ENCODE results near the gene KIRREL3. TPM values are rescaled to one million over a fixed set of nuclear protein-coding genes. Genes with fewer than 3 reads are reported as not detected.
A peak's percentile ranks its signal among the peaks of the same experiment; 100 is the strongest.

Gene KIRREL3
- total and polyA plus RNA-seq, 2 of the 4 experiments (the other 2 are of a cell fraction), result 10.9 to 15.9 TPM

DNA sequence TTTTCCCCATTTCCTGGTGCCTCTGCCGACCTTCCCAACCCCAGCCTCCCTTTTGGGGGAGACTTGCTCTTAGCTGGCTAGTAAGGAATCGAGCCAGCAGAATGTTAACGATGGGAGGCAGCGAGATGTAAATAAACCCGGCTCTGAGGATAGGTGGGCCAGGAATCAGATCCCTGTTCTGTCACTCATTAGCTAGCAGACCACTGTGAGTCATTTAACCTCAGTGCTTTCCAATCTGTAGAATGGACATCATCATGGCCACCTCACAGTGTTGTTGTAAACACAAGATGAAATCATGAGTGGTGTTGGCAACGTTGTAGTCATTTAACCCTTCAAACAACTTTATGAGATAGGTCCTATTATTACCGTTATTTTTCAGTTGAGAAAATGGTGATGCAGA lies 208.6 kb downstream of the KIRREL3 start:
- Histone ChIP-seq H2BK15ac (ENCODE audit: low read depth, low read length) (no peak overlapping the region), H3K14ac (replicated peaks; ENCODE audit: low read depth, low read length) (no peak overlapping the region), H3K4me1 (ENCODE audit: control insufficient read depth, insufficient read depth, low read length) (peaks cover 5% of the 10 kb centered on the region), H3K23ac (ENCODE audit: low read depth, low read length) (no peak overlapping the region), H3K27me3 (ENCODE audit: control insufficient read depth, insufficient read depth, low read length) (no peaks in the 10 kb centered on the region), H2AFZ (replicated peaks; ENCODE audit: low read length, poor library complexity) (no peak overlapping the region), H3K27ac (ENCODE audit: insufficient read depth, low read length) (no peak overlapping the region), H3K4me3 (ENCODE audit: insufficient read depth, low read depth, low read length) (no peak overlapping the region), H3K9me1 (ENCODE audit: insufficient read depth, low read length) (peaks cover 11% of the 10 kb centered on the region), H3K4ac (ENCODE audit: low read depth, low read length) (peak overlapping the region; percentile 15; the same call in 1 of the 2 replicates), H3K79me1 (ENCODE audit: low read depth in 1 of 2, low read length in 2 of 2) (peaks cover 17 to 22% of the 10 kb centered on the region in 2 experiments), H4K5ac (ENCODE audit: low read depth, low read length) (no peak overlapping the region), H2BK20ac (ENCODE audit: low read depth, low read length) (no peak overlapping the region), H2BK5ac (ENCODE audit: low read depth, low read length, poor library complexity, severe bottlenecking) (peak overlapping the region; percentile 3), H3K9me3 (ENCODE audit: control insufficient read depth, insufficient read depth, low read length) (no peaks in the 10 kb centered on the region), H3K56ac (ENCODE audit: extremely low read depth, insufficient read depth, low read length) (no peak overlapping the region), H2AK9ac (replicated peaks; ENCODE audit: low read depth, low read length, poor library complexity) (no peak overlapping the region), H3K4me2 (ENCODE audit: low read depth, low read length) (no peak overlapping the region), H3K18ac (ENCODE audit: low read depth, low read length) (no peak overlapping the region), H4K8ac (ENCODE audit: low read depth in 2 of 2, low read length in 2 of 2) (no peak overlapping the region), H4K20me1 (ENCODE audit: insufficient read depth, low read length) (0 out of 2 replicates have a peak, but pooled peaks cover 3% of the 10 kb centered on the region), H4K91ac (ENCODE audit: insufficient read depth, low read depth, low read length) (no peak overlapping the region), H3K9ac (ENCODE audit: low read depth, low read length) (no peak overlapping the region), H2AK5ac (ENCODE audit: low read depth, low read length) (peak overlapping the region; percentile 54), H2BK120ac (ENCODE audit: low read depth, low read length) (no peak overlapping the region), H3K36me3 (ENCODE audit: control insufficient read depth, insufficient read depth, low read length) (no peaks in the 10 kb centered on the region)
- no TSS peak for BruUV-seq (replicated peaks)
- ChIA-PET POLR2A (ENCODE audit: unreplicated experiment) (no interaction called here), CTCF (no interaction called here)
- intact Hi-C loops (cut with micrococcal nuclease) (loop anchor here (5.0 to 10.0 kb wide), 3 partner anchors 167 to 203 kb away; no protein-coding TSS in a partner anchor), in situ Hi-C loops (cut with MboI; ENCODE audit: low sequenced_read_pairs) (no loop called here), dilution Hi-C loops (cut with HindIII; ENCODE audit: low sequenced_read_pairs, unreplicated experiment) (no loop called here)
- no CpG with 5 or more reads among the region's 7 CpGs for WGBS, 2 experiments (ENCODE audit: extremely low coverage in 2 of 2, insufficient read length in 1 of 2)
- no peak for TF ChIP-seq CHD1 (IDR thresholded peaks at IDR 0.05; ENCODE audit: low read depth, low read length)
- TF ChIP-seq, protein P1, sequence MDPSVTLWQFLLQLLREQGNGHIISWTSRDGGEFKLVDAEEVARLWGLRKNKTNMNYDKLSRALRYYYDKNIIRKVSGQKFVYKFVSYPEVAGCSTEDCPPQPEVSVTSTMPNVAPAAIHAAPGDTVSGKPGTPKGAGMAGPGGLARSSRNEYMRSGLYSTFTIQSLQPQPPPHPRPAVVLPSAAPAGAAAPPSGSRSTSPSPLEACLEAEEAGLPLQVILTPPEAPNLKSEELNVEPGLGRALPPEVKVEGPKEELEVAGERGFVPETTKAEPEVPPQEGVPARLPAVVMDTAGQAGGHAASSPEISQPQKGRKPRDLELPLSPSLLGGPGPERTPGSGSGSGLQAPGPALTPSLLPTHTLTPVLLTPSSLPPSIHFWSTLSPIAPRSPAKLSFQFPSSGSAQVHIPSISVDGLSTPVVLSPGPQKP (IDR thresholded peaks at IDR 0.05; ENCODE audit: borderline replicate concordance, low read depth, low read length), result no peak
- TF ChIP-seq RFX5 (IDR thresholded peaks at IDR 0.05; ENCODE audit: low read depth, low read length), result no peak
- TF ChIP-seq, protein P2, sequence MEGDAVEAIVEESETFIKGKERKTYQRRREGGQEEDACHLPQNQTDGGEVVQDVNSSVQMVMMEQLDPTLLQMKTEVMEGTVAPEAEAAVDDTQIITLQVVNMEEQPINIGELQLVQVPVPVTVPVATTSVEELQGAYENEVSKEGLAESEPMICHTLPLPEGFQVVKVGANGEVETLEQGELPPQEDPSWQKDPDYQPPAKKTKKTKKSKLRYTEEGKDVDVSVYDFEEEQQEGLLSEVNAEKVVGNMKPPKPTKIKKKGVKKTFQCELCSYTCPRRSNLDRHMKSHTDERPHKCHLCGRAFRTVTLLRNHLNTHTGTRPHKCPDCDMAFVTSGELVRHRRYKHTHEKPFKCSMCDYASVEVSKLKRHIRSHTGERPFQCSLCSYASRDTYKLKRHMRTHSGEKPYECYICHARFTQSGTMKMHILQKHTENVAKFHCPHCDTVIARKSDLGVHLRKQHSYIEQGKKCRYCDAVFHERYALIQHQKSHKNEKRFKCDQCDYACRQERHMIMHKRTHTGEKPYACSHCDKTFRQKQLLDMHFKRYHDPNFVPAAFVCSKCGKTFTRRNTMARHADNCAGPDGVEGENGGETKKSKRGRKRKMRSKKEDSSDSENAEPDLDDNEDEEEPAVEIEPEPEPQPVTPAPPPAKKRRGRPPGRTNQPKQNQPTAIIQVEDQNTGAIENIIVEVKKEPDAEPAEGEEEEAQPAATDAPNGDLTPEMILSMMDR (conservative IDR thresholded peaks at IDR 0.05; ENCODE audit: low read depth, low read length), result no peak
- TF ChIP-seq NFE2L2 (IDR thresholded peaks at IDR 0.05; ENCODE audit: low read depth, low read length), result no peak
- no peak for TF ChIP-seq CEBPB (IDR thresholded peaks at IDR 0.05; ENCODE audit: low read depth, low read length)
- no peak for TF ChIP-seq RAD21 (IDR thresholded peaks at IDR 0.05; ENCODE audit: low read length)
- no peak for TF ChIP-seq SMC3 (IDR thresholded peaks at IDR 0.05; ENCODE audit: low read depth, low read length)
- TF ChIP-seq POLR2A (IDR thresholded peaks at IDR 0.05; ENCODE audit: low read depth, low read length), result no peak
- no peak for TF ChIP-seq FOS (IDR thresholded peaks at IDR 0.05; ENCODE audit: low read depth, low read length)
- TF ChIP-seq RCOR1 (IDR thresholded peaks at IDR 0.05; ENCODE audit: insufficient replicate concordance, low read length), result no peak
- TF ChIP-seq MAFK (IDR thresholded peaks at IDR 0.05; ENCODE audit: low read depth, low read length), result no peak
- TF ChIP-seq MXI1 (IDR thresholded peaks at IDR 0.05; ENCODE audit: borderline replicate concordance, low read depth, low read length), result no peak
- TF ChIP-seq BHLHE40 (IDR thresholded peaks at IDR 0.05; ENCODE audit: low read depth, low read length), result no peak
- no peak for TF ChIP-seq MAZ (IDR thresholded peaks at IDR 0.05; ENCODE audit: borderline replicate concordance, low read depth, low read length)
- TF ChIP-seq, protein P3, sequence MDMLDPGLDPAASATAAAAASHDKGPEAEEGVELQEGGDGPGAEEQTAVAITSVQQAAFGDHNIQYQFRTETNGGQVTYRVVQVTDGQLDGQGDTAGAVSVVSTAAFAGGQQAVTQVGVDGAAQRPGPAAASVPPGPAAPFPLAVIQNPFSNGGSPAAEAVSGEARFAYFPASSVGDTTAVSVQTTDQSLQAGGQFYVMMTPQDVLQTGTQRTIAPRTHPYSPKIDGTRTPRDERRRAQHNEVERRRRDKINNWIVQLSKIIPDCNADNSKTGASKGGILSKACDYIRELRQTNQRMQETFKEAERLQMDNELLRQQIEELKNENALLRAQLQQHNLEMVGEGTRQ (IDR thresholded peaks at IDR 0.05; ENCODE audit: low read depth, low read length), result no peak
- ATAC-seq (ENCODE audit: low read depth) (no peak), DNase-seq (peak; percentile 49)

Data from IMR-90 (cell line).